NCI-H2227 treated with DMSO at 0.1 percent for 48 hours (cell line): Measurements from ENCODE around the gene KCNH4.
A peak's percentile ranks its signal among the peaks of the same experiment; 100 is the strongest.
"Not testable (repeated sequence)": the region's sequence is repeated elsewhere in the genome, so short reads cannot be mapped to it uniquely, and the experiment has no call there.

Source experiments
- DNase-seq: peaks from one replicate; lab custom pipeline; 2025; lab: John Stamatoyannopoulos, UW

The KCNH4 gene

GRCh38 chr17:42193969-42194899 lies 13.3 kb upstream of the KCNH4 start, which contains the start of gene GHDC:
TSS of gene GHDC (minus strand) at chr17:42194494. CDS start at chr17:42193581, 913 bp downstream.
- DNase-seq, result peak; percentile 77

DNA sequence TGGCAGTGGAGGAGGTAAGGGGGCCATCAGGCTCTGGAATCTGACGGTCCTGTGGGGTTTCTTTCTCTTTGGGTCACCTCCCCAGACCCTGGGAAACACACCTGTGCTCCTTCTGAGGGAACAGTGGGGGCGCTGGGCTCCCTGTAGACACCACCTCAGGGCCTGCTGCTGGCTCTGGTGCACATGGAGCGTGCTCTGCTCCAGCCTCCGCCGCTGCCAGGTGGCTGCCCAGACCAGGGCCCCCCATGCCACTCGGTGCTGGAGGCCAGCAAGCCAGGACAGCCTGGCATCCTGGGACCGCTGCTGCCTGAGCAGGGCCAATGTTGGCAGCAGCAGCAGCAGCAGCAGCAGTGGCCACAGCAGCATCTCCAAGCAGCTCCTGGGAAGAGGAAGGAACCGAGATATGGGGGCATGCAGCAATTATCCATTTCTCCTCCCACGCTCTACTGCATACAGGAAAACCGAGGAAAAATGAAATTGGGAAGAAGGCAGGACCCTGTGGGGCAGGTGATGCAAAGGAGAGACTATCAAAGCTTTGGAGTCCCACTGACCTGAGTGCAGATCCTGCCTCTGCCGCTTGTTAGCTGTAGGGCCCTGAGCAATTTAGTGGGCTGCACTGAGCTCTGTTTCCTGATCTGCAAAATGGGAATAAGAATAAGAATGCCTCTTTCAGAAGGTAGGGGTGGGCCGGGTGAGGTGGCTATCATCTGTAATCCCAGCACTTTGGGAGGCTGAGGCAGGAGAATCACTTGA lies 12.4 kb upstream of the KCNH4 start:
- DNase-seq, result no peak

DNA sequence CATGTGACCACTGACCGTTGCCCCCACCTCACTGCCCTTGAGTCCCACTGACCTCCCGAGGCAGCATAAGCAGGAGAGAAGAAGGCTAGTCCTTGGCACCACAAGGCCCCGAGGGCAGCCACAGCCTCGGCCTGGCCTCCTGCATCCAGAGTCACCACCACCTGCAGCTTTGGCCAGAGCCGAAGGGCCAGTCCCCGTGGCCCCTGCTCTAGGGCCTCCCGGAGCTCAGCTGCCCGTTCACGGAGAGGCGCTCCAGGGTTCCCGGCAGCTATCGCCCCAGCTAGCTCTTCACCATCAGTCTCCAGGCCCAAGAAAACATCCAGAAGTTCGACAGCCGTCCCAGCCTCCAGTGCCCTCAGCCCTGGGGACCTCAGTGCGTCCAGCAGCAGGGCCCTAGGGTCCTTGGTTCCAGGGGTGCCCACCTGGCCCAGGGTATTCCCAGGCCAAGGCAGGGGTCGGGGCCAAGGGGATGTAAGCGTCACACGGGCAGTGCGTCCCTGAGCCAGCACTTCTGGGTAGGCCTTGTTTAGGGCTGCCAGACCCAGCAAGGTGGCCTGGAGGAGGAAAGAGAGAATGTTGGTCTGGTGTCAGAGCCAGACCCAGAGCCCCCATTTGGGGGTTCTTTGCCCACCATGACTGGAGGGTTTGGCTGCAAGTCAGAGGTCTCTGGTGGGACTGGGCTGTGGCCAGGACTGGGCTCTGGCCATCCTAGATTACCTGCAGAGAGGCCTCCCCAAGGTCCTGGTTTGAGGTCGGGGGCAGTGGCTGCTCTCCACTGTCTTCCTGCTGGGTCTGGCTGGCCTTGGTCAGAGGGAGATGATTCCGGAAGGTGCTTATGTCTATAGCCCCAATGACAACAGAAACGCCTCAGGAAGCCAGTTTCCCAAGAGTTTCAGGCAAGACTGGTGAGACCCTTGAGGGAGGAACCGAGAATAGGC lies 11.5 kb upstream of the KCNH4 start:
- no peak for DNase-seq

DNA sequence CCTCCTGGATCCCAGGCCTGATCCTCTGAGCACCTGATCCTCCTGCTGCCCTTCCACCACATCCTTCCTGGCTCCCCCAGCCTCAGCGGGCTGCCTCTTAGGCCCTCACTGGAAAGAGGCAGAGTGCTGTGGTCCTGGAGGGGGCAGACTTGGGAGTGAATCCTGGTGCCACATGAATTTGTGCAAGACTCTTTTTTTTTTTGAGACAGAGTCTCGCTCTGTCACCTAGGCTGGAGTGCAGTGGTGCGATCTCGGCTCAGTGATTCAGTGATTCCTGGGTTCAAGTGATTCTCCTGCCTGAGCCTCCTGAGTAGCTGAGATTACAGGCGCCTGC lies 10.3 kb upstream of the KCNH4 start:
- DNase-seq, result no peak

GRCh38 chr17:42190491-42191274 lies 9.7 kb upstream of the KCNH4 start:
- DNase-seq, result no peak

GRCh38 chr17:42189651-42189965 lies 8.7 kb upstream of the KCNH4 start:
- DNase-seq, result no peak

- no peak for DNase-seq
Observed at GRCh38 chr17:42188749-42189650, 8.1 kb upstream of the KCNH4 start.

DNA sequence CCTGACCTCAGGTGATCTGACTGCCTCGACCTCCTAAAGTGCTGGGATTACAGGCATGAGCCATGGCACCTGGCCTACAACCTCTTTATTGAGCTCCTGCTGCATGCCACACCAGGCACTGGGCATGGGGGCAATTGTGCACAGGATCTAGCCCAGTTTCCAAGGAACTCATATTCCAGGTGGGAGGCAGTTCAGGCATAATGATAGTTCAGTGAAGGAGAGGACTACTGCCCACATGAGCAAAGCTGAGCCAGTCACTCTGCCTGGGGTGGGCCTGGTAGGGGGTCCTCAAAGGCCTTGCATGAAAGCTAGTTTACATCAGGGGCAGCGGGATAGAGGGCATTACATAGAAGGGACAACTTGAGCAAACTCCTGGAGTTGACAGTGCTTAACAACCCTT lies 6.9 kb upstream of the KCNH4 start:
- no peak for DNase-seq

- not testable (repeated sequence) for DNase-seq
Observed at GRCh38 chr17:42186191-42186590, 5.2 kb upstream of the KCNH4 start.

DNA sequence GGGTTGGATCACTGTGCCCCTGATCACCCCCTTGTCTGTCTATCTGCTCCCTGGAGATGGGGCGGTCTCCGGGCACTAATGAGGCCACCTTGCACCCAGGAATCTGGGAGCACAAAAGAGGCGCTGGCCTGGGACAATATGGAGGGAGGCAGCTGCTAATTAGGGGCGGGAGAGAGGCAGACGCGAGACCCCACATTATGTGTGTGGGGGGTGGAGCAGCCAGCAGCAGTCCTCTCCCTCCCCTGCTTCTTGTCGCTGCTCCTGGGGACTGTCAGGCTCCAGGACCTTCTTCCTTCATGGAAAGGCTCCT lies 4.6 kb upstream of the KCNH4 start:
- peak; percentile 53 for DNase-seq

GRCh38 chr17:42184713-42185620 lies 4.0 kb upstream of the KCNH4 start, which contains the start of gene HCRT:
TSS of gene HCRT (minus strand) at chr17:42185452. CDS start at chr17:42185365, 87 bp downstream.
- DNase-seq, result peak; percentile 53

- DNase-seq, result peak; percentile 67
Observed at GRCh38 chr17:42183741-42184711, 3.1 kb upstream of the KCNH4 start.

DNA sequence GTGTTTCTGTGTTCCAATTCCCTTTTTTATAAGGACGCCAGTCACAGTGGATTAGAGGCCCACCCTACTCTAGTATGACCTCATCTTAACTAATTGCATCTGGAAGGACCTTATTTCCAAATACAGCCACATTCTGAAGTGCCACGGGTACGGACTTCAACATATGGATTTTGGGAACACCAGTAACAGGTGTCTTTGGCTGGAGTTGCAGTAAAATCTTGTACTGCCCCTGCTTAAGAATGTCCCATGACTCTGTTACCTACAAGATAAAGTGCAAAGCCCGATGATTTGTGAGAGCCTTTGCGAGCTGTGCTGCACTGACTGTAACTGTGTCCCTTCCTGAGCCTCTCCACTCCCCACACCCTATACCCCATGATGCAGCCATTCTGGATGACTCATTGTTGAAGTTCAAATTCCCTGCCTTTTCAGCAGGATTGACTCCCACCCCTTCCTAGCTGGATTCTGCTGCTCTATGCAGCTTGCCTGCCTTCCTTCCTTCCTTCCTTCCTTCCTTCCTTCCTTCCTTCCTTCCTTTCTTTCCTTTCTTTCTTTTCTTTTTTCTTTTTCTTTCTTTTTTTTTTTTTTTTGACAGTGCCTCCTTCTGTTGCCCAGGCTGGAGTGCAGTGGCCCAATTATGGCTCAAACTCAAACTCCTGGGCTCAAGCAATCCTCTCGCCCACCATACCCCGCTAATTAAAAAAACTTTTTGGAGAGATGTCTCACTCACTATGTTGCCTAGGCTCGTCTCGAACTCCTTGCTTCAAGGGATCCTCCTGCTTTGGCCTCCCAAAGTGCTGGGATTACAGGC lies 2.2 kb upstream of the KCNH4 start:
- DNase-seq, result no peak

DNA sequence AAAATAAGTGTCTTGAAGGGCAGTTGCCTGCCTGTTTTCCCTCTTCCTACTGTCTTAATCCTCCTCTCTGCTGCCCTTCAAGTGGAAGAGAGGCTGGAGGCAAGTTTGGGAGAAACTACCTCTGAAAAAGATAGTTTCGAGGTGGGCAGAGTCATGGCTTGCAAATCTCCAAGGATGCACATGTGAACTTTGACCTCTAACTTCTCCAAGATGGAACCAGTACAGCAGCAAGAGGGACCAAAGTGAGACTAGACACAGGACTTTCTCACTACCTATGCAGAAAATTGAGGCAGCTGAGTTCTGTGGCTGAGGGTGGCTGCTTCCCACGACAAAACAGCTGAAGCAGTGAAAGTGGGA lies 887 bp upstream of the KCNH4 start:
- DNase-seq, result no peak

DNA sequence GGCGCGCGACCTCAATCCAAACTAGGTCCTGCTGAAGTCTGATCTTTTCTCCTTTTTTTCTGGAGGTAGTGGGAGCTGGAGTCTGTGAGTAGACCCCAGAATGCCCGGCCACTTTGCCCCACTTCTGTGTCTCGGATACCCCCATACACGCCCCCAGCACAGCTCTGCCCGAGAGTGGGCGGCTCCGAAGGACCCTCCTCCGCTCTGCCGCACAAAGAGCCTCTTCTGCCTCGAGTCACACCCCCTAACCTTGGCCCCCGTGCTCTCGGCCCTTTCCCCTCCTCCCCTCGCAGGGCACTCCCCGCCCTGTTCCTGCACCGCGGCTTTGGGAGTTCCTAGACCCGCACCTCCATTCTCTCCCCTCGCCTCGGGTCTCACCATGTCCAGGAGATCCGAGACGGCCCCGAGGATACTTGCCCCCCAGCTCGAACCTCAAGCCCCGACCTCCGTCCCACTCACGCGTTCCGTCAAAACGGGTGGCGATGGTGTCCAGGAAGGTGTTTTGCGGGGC lies 476 bp downstream of the KCNH4 start:
- no peak for DNase-seq

DNA sequence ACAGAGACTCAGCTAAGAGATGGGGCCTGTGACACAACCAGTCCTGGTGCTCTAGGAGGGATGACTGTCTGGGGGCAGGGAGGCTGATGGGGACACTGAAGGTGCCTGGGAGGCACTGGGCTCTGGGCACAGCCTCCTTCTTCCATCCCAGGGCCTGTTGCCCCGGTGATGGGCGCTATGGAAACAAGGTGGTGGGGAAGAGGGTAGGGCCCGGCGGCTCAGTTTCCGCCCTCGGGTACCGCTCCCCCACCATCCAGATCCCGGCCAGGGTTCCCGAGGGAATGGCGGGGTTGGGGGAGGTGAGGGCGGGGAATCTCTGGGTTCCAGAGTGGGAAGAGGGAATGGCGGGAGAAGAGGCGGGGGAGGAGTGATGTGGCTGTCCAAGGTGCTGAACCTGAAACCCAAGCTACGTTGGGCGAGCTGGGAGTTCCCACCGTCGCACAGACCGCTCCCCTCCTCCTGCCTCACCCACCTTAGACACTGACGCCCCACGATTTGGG lies 981 bp downstream of the KCNH4 start:
- peak; percentile 43 for DNase-seq

DNA sequence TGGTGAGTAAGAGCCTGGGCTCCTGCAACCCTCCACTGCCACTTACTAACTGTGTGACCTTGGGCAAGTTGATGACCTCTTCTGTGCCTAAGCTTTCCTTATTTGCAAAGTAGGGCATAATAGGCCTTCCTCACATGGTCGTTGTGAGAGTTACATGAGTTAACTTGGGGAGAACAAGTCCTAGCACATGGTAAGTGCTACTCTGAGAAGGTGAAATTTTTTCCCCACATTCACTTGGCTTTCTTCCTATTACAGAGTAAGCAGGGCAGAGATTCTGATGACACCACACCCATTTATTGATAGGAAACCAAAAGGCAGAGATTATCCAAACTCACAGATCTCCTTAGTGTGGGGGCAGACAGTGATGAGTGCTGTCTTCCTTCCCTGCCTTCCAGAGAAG lies 1.6 kb downstream of the KCNH4 start:
- DNase-seq, result no peak
